CD8-positive, alpha-beta memory T cell (primary cell): Measurements from ENCODE around the gene EHMT1. TPM values are rescaled to one million over a fixed set of nuclear protein-coding genes. Genes with fewer than 3 reads are reported as not detected.

ENCODE experiments used
- CTCF ChIA-PET: fragments of 350-600 bp; sonication (Branson Sonifier 250); formaldehyde crosslinking; loops from one replicate; lab custom pipeline; 2021; ENCODE audit warnings: antibody characterized with exemption; lab: Charles Lee
- POLR2A ChIA-PET: fragments of 350-600 bp; sonication (Branson Sonifier 250); formaldehyde crosslinking; loops from one replicate; lab custom pipeline; 2021; ENCODE audit warnings: antibody characterized with exemption; lab: Charles Lee
- DNase-seq, 5 donors: peaks; one replicate each; pipeline versions ENCODE4 v3.0.0 to v3.0.0-alpha.2; 2020 to 2022; ENCODE audit warnings: mixed read lengths in 1 of 5
- H3K27ac ChIP-seq: one replicate; pipeline ENCODE4 v1.7.0; 2013; ENCODE audit warnings: low read depth, mild to moderate bottlenecking, low read length, moderate library complexity
- H3K27me3 ChIP-seq: 2 replicates; pipeline ENCODE4 v1.7.0; 2013; ENCODE audit warnings: low read length, mild to moderate bottlenecking; ENCODE audit not compliant: insufficient read depth, poor library complexity, severe bottlenecking
- H3K36me3 ChIP-seq: 2 replicates; pipeline ENCODE4 v1.7.0; 2013; ENCODE audit warnings: mild to moderate bottlenecking, low read length, moderate library complexity; ENCODE audit not compliant: insufficient read depth
- H3K4me1 ChIP-seq: 2 replicates; pipeline ENCODE4 v1.7.0; 2013; ENCODE audit warnings: mild to moderate bottlenecking, low read length, moderate library complexity; ENCODE audit not compliant: insufficient read depth
- H3K4me3 ChIP-seq: 2 replicates; pipeline ENCODE4 v1.7.0; 2013; ENCODE audit warnings: mild to moderate bottlenecking, low read length
- H3K9me3 ChIP-seq: 2 replicates; pipeline ENCODE4 v1.7.0; 2013; ENCODE audit warnings: mild to moderate bottlenecking, low read length
- H3K27ac Mint-ChIP-seq, 8 donors: one replicate each; pipeline ENCODE4 v1.8.0; 2020 to 2021; ENCODE audit warnings: mixed read lengths in 8 of 8, mild to moderate bottlenecking in 6 of 8, inconsistent platforms in 3 of 8, moderate library complexity in 3 of 8
- H3K27me3 Mint-ChIP-seq, 2 donors: one replicate each; pipeline ENCODE4 v1.8.0; 2020 to 2021; ENCODE audit warnings: mixed read lengths in 2 of 2, mild to moderate bottlenecking in 1 of 2, moderate library complexity in 1 of 2
- H3K36me3 Mint-ChIP-seq, 3 donors: one replicate each; pipeline ENCODE4 v1.8.0; 2020 to 2021; ENCODE audit warnings: mixed read lengths in 3 of 3, inconsistent platforms in 1 of 3, mild to moderate bottlenecking in 1 of 3
- H3K4me1 Mint-ChIP-seq, 3 donors: one replicate each; pipeline ENCODE4 v1.8.0; 2020 to 2021; ENCODE audit warnings: mixed read lengths in 3 of 3, inconsistent platforms in 1 of 3, mild to moderate bottlenecking in 1 of 3
- H3K4me3 Mint-ChIP-seq, 7 donors: one replicate each; pipeline ENCODE4 v1.8.0; 2020 to 2021; ENCODE audit warnings: mixed read lengths in 7 of 7, mild to moderate bottlenecking in 6 of 7, moderate library complexity in 4 of 7, inconsistent platforms in 2 of 7
- H3K9me3 Mint-ChIP-seq, 5 donors: one replicate each; pipeline ENCODE4 v1.8.0; 2020 to 2022; ENCODE audit warnings: mixed read lengths in 5 of 5, mild to moderate bottlenecking in 3 of 5, moderate library complexity in 2 of 5, inconsistent platforms in 1 of 5
- polyA plus RNA-seq: library from polyadenylated mRNA; unstranded; fragments of 300-500 nt; fragmentation: Illumina TruSeq; gene quantifications from one replicate; pipeline ENCODE4 v1.2.3, GENCODE V29; 2021
- total RNA-seq, 2 experiments: library from RNA; stranded (reverse); gene quantifications; one replicate each; pipeline ENCODE4 v1.2.3, GENCODE V29; 2021

EHMT1 gene
- total and polyA plus RNA-seq, 3 experiments from 2014 or later: 37.0 to 74.6 (median 68.9) TPM

DNA sequence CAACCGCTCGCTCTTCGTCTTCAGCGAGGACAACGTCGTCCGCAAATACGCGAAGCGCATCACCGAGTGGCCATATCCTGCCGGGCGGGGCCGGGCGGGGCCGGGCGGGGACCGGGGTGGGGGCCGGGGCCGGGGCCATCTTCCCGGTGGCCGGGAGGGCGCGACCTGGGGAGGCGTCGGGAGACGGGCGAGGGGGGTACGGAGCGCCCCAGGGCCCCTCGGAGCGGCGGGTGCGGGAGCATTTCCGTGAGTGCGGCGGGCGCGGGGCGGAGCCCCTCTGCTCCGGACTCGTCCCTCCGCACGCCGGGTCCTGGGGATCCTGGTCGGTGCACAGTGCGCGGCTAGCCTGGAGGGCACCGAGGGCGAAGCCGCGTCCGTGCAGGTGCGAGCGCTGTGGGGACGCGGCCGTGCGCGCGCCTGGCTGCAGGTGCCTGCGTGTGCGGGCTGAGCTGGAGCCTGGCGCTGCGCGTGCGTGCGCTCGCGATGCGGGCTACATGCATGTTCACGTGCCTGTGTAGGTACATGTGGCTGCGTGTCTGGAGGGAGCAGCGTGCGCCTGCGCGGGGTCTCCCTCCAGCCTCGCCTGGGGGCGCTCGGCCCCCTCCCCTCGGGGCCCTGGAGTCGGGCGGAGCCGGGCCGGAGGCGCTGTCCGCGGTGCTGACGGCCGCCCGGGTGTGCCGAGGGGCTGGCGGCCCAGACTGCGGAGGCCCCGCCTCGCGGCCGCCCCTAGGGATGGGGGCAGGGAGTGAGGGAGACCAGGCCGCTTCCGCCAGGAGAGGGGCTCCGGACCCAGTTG, 259.5 kb downstream of the EHMT1 start:
- Histone ChIP-seq H3K4me3 (no peak overlapping the region), H3K27me3 (peaks cover 5% of the 10 kb centered on the region)
- no peak overlapping the region for H3K27ac Mint-ChIP-seq

DNA sequence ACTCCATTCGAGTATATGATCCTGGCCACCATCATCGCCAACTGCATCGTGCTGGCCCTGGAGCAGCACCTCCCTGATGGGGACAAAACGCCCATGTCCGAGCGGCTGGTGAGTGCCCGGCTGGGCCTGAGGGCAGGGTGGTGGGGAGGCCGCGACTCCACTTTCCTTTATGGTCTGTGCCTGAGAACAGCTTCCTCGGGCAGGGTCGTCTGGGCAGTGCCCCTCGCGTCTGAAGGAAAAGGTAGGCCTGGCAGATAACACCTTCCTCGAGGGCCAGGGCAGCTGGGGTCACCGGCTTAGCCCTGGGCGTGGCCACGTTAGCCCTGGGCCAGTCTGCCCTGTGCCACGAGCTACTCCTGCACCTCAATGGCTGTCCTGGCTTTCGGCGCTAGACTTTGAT, 260.2 kb downstream of the EHMT1 start:
- Histone ChIP-seq H3K36me3 (no peaks in the 10 kb centered on the region), H3K27ac (no peak overlapping the region), H3K9me3 (no peaks in the 10 kb centered on the region), H3K4me3 (no peak overlapping the region), H3K4me1 (no peaks in the 10 kb centered on the region), H3K27me3 (peaks cover 5% of the 10 kb centered on the region)
- ChIA-PET CTCF (no interaction called here), POLR2A (no interaction called here)
- peak overlapping the region in 1 of 8 donors; percentile 54 for H3K27ac Mint-ChIP-seq
- DNase-seq: no peak
- peaks cover 0 to 3% (median 0%) of the 10 kb centered on the region in 3 donors for H3K36me3 Mint-ChIP-seq
- H3K4me3 Mint-ChIP-seq: peak overlapping the region in 2 of 7 donors; percentile 22 to 38
- H3K4me1 Mint-ChIP-seq: peaks cover 0 to 5% (median 2%) of the 10 kb centered on the region in 3 donors
- peaks cover 0 to 2% (median 0%) of the 10 kb centered on the region in 5 donors for H3K9me3 Mint-ChIP-seq
- peaks cover 40 to 46% of the 10 kb centered on the region in 2 donors for H3K27me3 Mint-ChIP-seq

More for the DNA sequence above, 259.5 kb downstream of the EHMT1 start:
- Mint-ChIP-seq H3K4me3 (no peak overlapping the region), H3K27me3 (peaks cover 43 to 52% of the 10 kb centered on the region in 2 donors), H3K36me3 (peaks cover 0 to 3% (median 0%) of the 10 kb centered on the region in 3 donors), H3K9me3 (peaks cover 0 to 2% (median 0%) of the 10 kb centered on the region in 5 donors), H3K4me1 (peaks cover 0 to 5% (median 2%) of the 10 kb centered on the region in 3 donors)
- no peaks in the 10 kb centered on the region for H3K36me3 ChIP-seq
- ChIA-PET POLR2A (no interaction called here), CTCF (no interaction called here)
- H3K4me1 ChIP-seq: no peaks in the 10 kb centered on the region
- no peaks in the 10 kb centered on the region for H3K9me3 ChIP-seq
- no peak overlapping the region for H3K27ac ChIP-seq
- peak in 1 of 5 donors; percentile 23 for DNase-seq

DNA sequence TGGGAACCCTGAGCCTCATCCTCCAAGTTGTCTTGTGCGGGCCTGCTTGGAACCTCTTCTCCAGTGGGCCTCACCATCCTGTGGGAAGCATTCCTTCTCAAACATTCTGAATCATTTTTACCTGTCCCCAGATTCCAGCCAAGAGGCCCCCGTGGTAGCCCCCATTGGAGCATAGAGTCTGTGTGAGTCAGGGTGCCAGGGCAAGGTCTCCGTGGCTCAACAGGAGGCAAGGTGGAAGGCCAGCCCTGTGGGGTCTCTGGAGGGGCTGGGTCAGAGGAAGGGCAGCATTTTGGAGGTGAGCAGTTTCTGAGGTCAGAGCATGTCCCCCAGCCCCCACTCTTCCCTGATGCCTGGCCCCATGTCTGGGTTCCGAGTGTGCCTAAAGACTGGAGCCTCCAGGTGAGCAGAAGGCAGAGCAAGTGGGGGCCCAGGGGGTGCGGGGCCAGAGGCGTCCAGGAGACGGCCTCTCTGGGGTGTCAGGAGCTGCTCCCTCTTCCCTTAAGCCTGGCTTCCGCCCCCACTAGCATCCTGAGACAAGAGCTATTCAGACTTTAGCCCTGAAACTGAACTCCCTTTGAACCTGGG, 260.9 kb downstream of the EHMT1 start:
- Mint-ChIP-seq H3K36me3 (peaks cover 0 to 3% (median 0%) of the 10 kb centered on the region in 3 donors), H3K9me3 (peaks cover 0 to 2% (median 0%) of the 10 kb centered on the region in 5 donors), H3K4me1 (peaks cover 0 to 5% (median 2%) of the 10 kb centered on the region in 3 donors), H3K27ac (no peak overlapping the region), H3K4me3 (peak overlapping the region in 2 of 7 donors; percentile 38 to 41), H3K27me3 (peaks cover 39 to 45% of the 10 kb centered on the region in 2 donors)
- no peak overlapping the region for H3K4me3 ChIP-seq
- no peaks in the 10 kb centered on the region for H3K36me3 ChIP-seq
- no peaks in the 10 kb centered on the region for H3K4me1 ChIP-seq
- peaks cover 5% of the 10 kb centered on the region for H3K27me3 ChIP-seq
- no peaks in the 10 kb centered on the region for H3K9me3 ChIP-seq
- ChIA-PET CTCF (no interaction called here), POLR2A (no interaction called here)
- DNase-seq: no peak
- no peak overlapping the region for H3K27ac ChIP-seq

DNA sequence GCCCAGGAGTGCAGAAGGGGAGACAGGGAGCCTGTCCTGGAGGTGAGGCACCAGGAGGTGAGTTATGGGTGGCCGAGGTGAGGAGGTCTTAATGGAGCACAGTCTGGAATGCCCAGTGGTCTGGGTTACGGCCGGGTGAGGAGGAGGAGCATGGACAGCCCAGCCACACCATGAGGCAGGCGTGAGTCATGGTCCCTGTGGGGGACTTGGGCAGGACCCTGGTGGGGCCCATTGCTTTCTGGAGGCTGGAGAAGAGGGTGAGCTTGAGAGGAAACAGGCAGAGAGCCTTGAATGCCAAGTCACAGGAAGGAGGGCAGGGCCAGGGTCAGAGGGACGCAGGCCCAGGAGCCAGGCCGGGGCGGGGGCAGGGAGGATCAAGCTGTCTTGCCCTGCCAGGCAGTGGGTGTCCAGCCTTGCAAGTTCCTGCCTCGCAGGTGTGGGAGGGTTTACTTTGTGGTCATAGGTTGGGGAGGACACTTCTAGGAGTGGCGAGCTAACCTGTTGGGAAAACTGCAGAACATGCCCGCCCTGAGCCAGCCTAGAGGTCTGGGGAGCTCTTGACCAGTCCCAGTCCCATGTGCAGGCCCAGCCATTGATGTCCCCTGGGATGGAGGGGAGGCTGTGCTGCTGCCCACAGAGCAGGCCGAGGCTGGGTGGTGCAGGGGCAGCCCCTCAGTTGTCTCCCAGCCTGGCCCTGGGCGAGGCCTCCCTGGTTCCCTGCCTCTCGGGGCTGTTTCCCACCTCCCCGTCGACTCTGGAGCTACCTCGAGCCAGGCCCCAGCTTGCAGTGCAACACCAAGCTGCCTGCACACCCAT, 261.6 kb downstream of the EHMT1 start:
- H3K27me3 ChIP-seq: peaks cover 5% of the 10 kb centered on the region
- H3K27ac Mint-ChIP-seq: no peak overlapping the region

DNA sequence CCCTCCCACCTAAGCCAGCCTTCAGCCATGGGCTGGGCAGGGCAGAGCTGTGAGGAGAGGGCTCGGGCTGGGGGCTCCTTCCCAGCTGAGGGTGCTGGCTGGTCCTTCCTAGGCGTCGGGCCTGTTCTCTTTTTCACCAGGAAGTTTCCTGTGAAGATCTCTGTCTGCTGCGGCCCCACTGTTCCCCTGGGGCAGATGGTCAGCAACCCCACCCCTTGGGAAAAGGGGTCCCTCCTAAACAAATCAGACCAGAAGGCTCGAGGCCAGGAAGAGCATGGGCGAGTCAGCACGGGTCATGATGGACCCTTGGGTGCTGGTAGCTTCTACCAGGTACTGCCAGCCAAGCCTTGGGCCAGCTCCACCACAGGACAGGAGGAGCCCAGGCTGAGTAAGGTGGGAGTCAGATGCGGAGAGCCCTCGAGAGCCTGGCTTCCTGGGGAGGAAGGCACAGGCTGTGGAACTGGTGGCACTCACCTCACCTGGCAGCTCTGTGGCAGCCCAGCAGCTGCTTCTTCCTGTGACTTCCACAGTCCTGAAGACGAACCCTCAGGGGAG, 262.2 kb downstream of the EHMT1 start:
- Histone ChIP-seq H3K9me3 (no peaks in the 10 kb centered on the region), H3K4me3 (no peak overlapping the region), H3K4me1 (no peaks in the 10 kb centered on the region), H3K27ac (no peak overlapping the region), H3K27me3 (no peaks in the 10 kb centered on the region), H3K36me3 (no peaks in the 10 kb centered on the region)
- DNase-seq: no peak
- peaks cover 0 to 3% (median 0%) of the 10 kb centered on the region in 3 donors for H3K36me3 Mint-ChIP-seq
- no peak overlapping the region for H3K4me3 Mint-ChIP-seq
- ChIA-PET CTCF (no interaction called here), POLR2A (no interaction called here)
- peaks cover 26 to 31% of the 10 kb centered on the region in 2 donors for H3K27me3 Mint-ChIP-seq
- no peak overlapping the region for H3K27ac Mint-ChIP-seq
- H3K4me1 Mint-ChIP-seq: peaks cover 0 to 5% (median 2%) of the 10 kb centered on the region in 3 donors
- H3K9me3 Mint-ChIP-seq: peaks cover 0 to 2% (median 0%) of the 10 kb centered on the region in 5 donors

More for the DNA sequence above, 261.6 kb downstream of the EHMT1 start:
- no peak overlapping the region for H3K4me3 ChIP-seq
- Mint-ChIP-seq H3K4me1 (peaks cover 0 to 5% (median 2%) of the 10 kb centered on the region in 3 donors), H3K27me3 (peaks cover 33 to 38% of the 10 kb centered on the region in 2 donors), H3K36me3 (peaks cover 0 to 3% (median 0%) of the 10 kb centered on the region in 3 donors), H3K9me3 (peaks cover 0 to 2% (median 0%) of the 10 kb centered on the region in 5 donors), H3K4me3 (peak overlapping the region in 1 of 7 donors; percentile 32)
- POLR2A ChIA-PET: no interaction called here
- no peaks in the 10 kb centered on the region for H3K36me3 ChIP-seq
- no peak overlapping the region for H3K27ac ChIP-seq
- H3K4me1 ChIP-seq: no peaks in the 10 kb centered on the region
- CTCF ChIA-PET: no interaction called here
- no peaks in the 10 kb centered on the region for H3K9me3 ChIP-seq
- no peak for DNase-seq

DNA sequence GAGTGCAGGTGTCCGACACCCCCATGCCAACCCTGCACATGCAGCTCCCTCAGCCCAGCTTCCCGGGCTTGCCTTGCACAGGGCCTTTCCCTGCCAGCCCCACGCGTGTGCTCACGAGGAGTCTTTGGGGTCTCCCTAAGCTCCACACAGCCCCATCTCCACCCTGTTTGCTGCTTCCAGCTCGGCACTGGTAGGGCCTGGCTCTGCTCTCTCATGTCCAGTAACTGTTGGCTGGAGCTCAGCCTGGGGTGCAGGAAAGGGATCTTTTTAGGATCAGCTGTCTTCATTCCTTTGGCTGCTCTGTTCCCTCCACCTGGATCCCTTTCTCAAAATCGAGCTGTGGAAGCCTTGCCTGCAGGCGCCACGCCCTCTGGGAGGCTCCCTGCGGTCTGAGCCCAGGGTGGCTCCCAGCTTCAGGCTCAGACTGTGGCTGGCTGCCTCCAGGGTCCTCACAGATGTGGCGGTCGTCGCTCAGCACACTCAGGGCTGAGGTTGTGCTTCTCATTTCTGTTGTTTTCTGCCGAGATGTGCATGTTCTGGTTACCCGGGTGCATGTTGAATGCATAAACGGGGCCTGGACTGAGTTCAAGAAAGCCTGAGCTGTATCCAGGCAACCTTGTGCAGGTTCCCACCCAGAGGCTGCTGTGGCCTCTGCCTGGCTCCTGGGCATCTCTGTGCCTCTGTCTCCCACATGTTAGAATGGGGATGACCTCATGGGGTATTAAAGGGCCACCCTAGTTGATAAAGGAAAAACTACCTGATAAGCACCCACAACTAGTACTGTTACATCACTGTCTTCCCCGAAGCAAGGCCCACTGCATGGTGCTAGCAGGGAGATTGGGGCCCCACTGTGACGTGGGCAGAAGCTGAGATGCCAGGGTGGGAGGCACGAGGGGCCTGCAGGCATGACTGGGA, 263.0 kb downstream of the EHMT1 start:
- peaks cover 22 to 24% of the 10 kb centered on the region in 2 donors for H3K27me3 Mint-ChIP-seq
- no peaks in the 10 kb centered on the region for H3K36me3 Mint-ChIP-seq
- H3K4me1 Mint-ChIP-seq: no peaks in the 10 kb centered on the region
- no peaks in the 10 kb centered on the region for H3K4me1 ChIP-seq
- H3K27ac Mint-ChIP-seq: no peak overlapping the region
- POLR2A ChIA-PET: no interaction called here
- H3K36me3 ChIP-seq: no peaks in the 10 kb centered on the region
- H3K9me3 Mint-ChIP-seq: no peaks in the 10 kb centered on the region
- H3K9me3 ChIP-seq: no peaks in the 10 kb centered on the region
- no peaks in the 10 kb centered on the region for H3K27me3 ChIP-seq
- no peak overlapping the region for H3K4me3 Mint-ChIP-seq
- H3K27ac ChIP-seq: no peak overlapping the region
- H3K4me3 ChIP-seq: no peak overlapping the region
- CTCF ChIA-PET: no interaction called here
- no peak for DNase-seq

DNA sequence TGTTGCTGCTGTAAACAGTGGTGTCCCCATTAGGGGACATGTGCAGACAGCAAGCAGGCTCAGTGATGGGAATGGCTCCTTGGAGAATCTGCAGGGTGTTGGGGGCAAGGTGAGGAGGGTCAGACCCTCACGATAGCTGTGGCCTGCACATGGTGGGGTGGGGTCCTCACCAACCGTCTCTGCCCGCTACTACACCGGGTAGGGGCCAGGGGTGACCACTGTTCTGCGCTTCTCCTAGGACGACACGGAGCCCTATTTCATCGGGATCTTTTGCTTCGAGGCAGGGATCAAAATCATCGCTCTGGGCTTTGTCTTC, 263.7 kb downstream of the EHMT1 start:
- Histone ChIP-seq H3K9me3 (no peaks in the 10 kb centered on the region), H3K4me3 (no peak overlapping the region), H3K36me3 (no peaks in the 10 kb centered on the region), H3K4me1 (no peaks in the 10 kb centered on the region), H3K27ac (no peak overlapping the region), H3K27me3 (no peaks in the 10 kb centered on the region)
- Mint-ChIP-seq H3K4me3 (no peak overlapping the region), H3K9me3 (no peaks in the 10 kb centered on the region), H3K36me3 (no peaks in the 10 kb centered on the region), H3K27me3 (peaks cover 22 to 24% of the 10 kb centered on the region in 2 donors), H3K4me1 (no peaks in the 10 kb centered on the region), H3K27ac (no peak overlapping the region)
- CTCF ChIA-PET: no interaction called here
- POLR2A ChIA-PET: no interaction called here
- no peak for DNase-seq
